Measurements from ENCODE around the gene UTS2. TPM values are rescaled to one million over a fixed set of nuclear protein-coding genes. Genes with fewer than 3 reads are reported as not detected.
A peak's percentile ranks its signal among the peaks of the same experiment; 100 is the strongest.

Gene UTS2
- total RNA-seq (2014; rRNA removed; shearing (Covaris generic)): not detected in 2 replicates

- no peak for DNase-seq (ENCODE audit: low spot score)
These were observed at the start of gene UTS2 for GRCh38 chr1:7852804-7853683. Gene UTS2, minus strand, starts transcription at chr1:7853065. Its CDS starts 62 bp downstream, at chr1:7853003.

GRCh38 chr1:7899741-7900140 lies 46.9 kb upstream of the UTS2 start:
- DNase-seq (ENCODE audit: low spot score): no peak

GRCh38 chr1:7898962-7899361 lies 46.1 kb upstream of the UTS2 start:
- no peak for DNase-seq (ENCODE audit: low spot score)

GRCh38 chr1:7896994-7897393 lies 44.1 kb upstream of the UTS2 start:
- no peak for DNase-seq (ENCODE audit: low spot score)

- DNase-seq (ENCODE audit: low spot score): no peak
These were observed 40.8 kb upstream of the UTS2 start for GRCh38 chr1:7893529-7894180.

GRCh38 chr1:7891804-7892203 lies 38.9 kb upstream of the UTS2 start:
- DNase-seq (ENCODE audit: low spot score): no peak

- DNase-seq (ENCODE audit: low spot score): no peak
These were observed 38.0 kb upstream of the UTS2 start for GRCh38 chr1:7890853-7891252.

- no peak for DNase-seq (ENCODE audit: low spot score)
These were observed 35.6 kb upstream of the UTS2 start for GRCh38 chr1:7888248-7889081.

GRCh38 chr1:7886405-7886745 lies 33.5 kb upstream of the UTS2 start:
- DNase-seq (ENCODE audit: low spot score): peak; percentile 7

- peak; percentile 89 for DNase-seq (ENCODE audit: low spot score)
These were observed 32.9 kb upstream of the UTS2 start for GRCh38 chr1:7885513-7886404.

- no peak for DNase-seq (ENCODE audit: low spot score)
These were observed 31.9 kb upstream of the UTS2 start for GRCh38 chr1:7884757-7885156.

GRCh38 chr1:7879228-7879627 lies 26.4 kb upstream of the UTS2 start:
- DNase-seq (ENCODE audit: low spot score): no peak

GRCh38 chr1:7878027-7878426 lies 25.2 kb upstream of the UTS2 start:
- no peak for DNase-seq (ENCODE audit: low spot score)

- DNase-seq (ENCODE audit: low spot score): no peak
These were observed 21.2 kb upstream of the UTS2 start for GRCh38 chr1:7873801-7874795.

GRCh38 chr1:7871136-7871535 lies 18.3 kb upstream of the UTS2 start:
- DNase-seq (ENCODE audit: low spot score): no peak

GRCh38 chr1:7869136-7869920 lies 16.5 kb upstream of the UTS2 start:
- no peak for DNase-seq (ENCODE audit: low spot score)

GRCh38 chr1:7868070-7868780 lies 15.4 kb upstream of the UTS2 start:
- no peak for DNase-seq (ENCODE audit: low spot score)

- no peak for DNase-seq (ENCODE audit: low spot score)
These were observed 13.1 kb upstream of the UTS2 start for GRCh38 chr1:7865978-7866377.
